Activated CD4-positive, alpha-beta memory T cell treated with anti-CD3 and anti-CD28 coated beads, Interleukin-2, amount 10 ng/mL, durations not matched to agents 7 days and 5 days (primary cell): ENCODE results near the gene NCL. TPM values are rescaled to one million over a fixed set of nuclear protein-coding genes. Genes with fewer than 3 reads are reported as not detected.
A peak's percentile ranks its signal among the peaks of the same experiment; 100 is the strongest.

ENCODE experiments used
- CTCF ChIA-PET: fragments of 350-600 bp; sonication (Branson Sonifier 250); formaldehyde crosslinking; loops from one replicate; lab custom pipeline; 2021; ENCODE audit warnings: antibody characterized with exemption, inconsistent platforms; lab: Charles Lee
- POLR2A ChIA-PET: fragments of 350-600 bp; sonication (Branson Sonifier 250); formaldehyde crosslinking; loops from one replicate; lab custom pipeline; 2021; ENCODE audit warnings: antibody characterized with exemption; lab: Charles Lee
- DNase-seq: peaks from one replicate; pipeline ENCODE4 v3.0.0-alpha.2; 2020
- H3K27ac Mint-ChIP-seq: one replicate; pipeline ENCODE4 v1.8.0; 2021; ENCODE audit warnings: mild to moderate bottlenecking, mixed read lengths
- H3K27me3 Mint-ChIP-seq: one replicate; pipeline ENCODE4 v1.8.0; 2021; ENCODE audit warnings: mixed read lengths
- H3K36me3 Mint-ChIP-seq: one replicate; pipeline ENCODE4 v1.8.0; 2021; ENCODE audit warnings: low read depth, mixed read lengths
- H3K4me1 Mint-ChIP-seq: one replicate; pipeline ENCODE4 v1.8.0; 2021; ENCODE audit warnings: mixed read lengths
- H3K4me3 Mint-ChIP-seq: one replicate; pipeline ENCODE4 v1.8.0; 2021; ENCODE audit warnings: mild to moderate bottlenecking, mixed read lengths
- H3K9me3 Mint-ChIP-seq: one replicate; pipeline ENCODE4 v1.8.0; 2021; ENCODE audit warnings: mixed read lengths
- total RNA-seq, 2 experiments: library from RNA; stranded (reverse); gene quantifications; one replicate each; pipeline ENCODE4 v1.2.3, GENCODE V29; 2021

NCL gene
- total RNA-seq, result 100 to 1,000 TPM; 454 to 476 TPM

- ChIA-PET POLR2A (interaction anchor here (0.7 to 10.7 kb wide), 52 partner anchors 9 to 1542 kb away, joined by 3 to 245 read pairs (median 4); partner anchors contain the start of genes COPS7B, HTR2B, NMUR1 and PSMD1), CTCF (interaction anchor here (0.7 to 7.4 kb wide), 15 partner anchors 10 to 749 kb away, joined by 3 to 95 read pairs (median 4); no protein-coding TSS in a partner anchor)
- Mint-ChIP-seq H3K36me3 (peaks cover 49% of the 10 kb centered on the region), H3K9me3 (no peaks in the 10 kb centered on the region), H3K4me3 (peak within 1 kb of the TSS; percentile 99), H3K4me1 (peaks cover 51% of the 10 kb centered on the region), H3K27me3 (no peaks in the 10 kb centered on the region), H3K27ac (peak within 1 kb of the TSS; percentile 99)
- peak; percentile 90 for DNase-seq
Observed at GRCh38 chr2:231463698-231464575, at the start of gene NCL. NCL (minus strand) TSS chr2:231464484; CDS start chr2:231464353, 131 bp downstream.

GRCh38 chr2:231513746-231514224 is 49.5 kb upstream of the NCL start:
- no peaks in the 10 kb centered on the region for H3K9me3 Mint-ChIP-seq
- ChIA-PET CTCF (interaction anchor here (0.5 to 2.0 kb wide), 8 partner anchors 20 to 88 kb away, joined by 3 to 6 read pairs (median 4); partner anchors contain the start of gene NCL), POLR2A (interaction anchor here (0.8 to 2.1 kb wide), 8 partner anchors 9 to 195 kb away, joined by 3 to 22 read pairs (median 4); partner anchors contain the start of genes NCL and PTMA)

GRCh38 chr2:231512222-231512621 is 47.9 kb upstream of the NCL start:
- Mint-ChIP-seq H3K9me3 (no peaks in the 10 kb centered on the region), H3K4me3 (no peak overlapping the region), H3K36me3 (peaks cover 2% of the 10 kb centered on the region), H3K4me1 (peaks cover 24% of the 10 kb centered on the region), H3K27me3 (peaks cover 5% of the 10 kb centered on the region), H3K27ac (no peak overlapping the region)
- DNase-seq, result no peak
- POLR2A ChIA-PET, result interaction anchor here (1.1 to 3.2 kb wide), 4 partner anchors 29 to 212 kb away, joined by 3 to 25 read pairs (median 4); partner anchors contain the start of gene NCL
- CTCF ChIA-PET, result interaction anchor here (1.6 to 2.3 kb wide), 4 partner anchors 29 to 201 kb away, joined by 5 to 12 read pairs (median 6); no protein-coding TSS in a partner anchor

More at GRCh38 chr2:231513746-231514224, 49.5 kb upstream of the NCL start:
- peak overlapping the region; percentile 88 for H3K4me3 Mint-ChIP-seq
- H3K27ac Mint-ChIP-seq, result peak overlapping the region; percentile 86
- DNase-seq, result no peak
- peaks cover 29% of the 10 kb centered on the region for H3K4me1 Mint-ChIP-seq
- peaks cover 2% of the 10 kb centered on the region for H3K36me3 Mint-ChIP-seq
- H3K27me3 Mint-ChIP-seq, result peaks cover 9% of the 10 kb centered on the region

- Mint-ChIP-seq H3K27ac (no peak overlapping the region), H3K4me1 (no peaks in the 10 kb centered on the region), H3K4me3 (no peak overlapping the region), H3K36me3 (no peaks in the 10 kb centered on the region), H3K9me3 (no peaks in the 10 kb centered on the region), H3K27me3 (no peaks in the 10 kb centered on the region)
- no peak for DNase-seq
- CTCF ChIA-PET, result no interaction called here
- POLR2A ChIA-PET, result interaction anchor here (0.7 kb wide), 1 partner anchor 57 kb away, joined by 3 read pairs; no protein-coding TSS in a partner anchor
Observed at GRCh38 chr2:231503766-231504165, 39.5 kb upstream of the NCL start.

GRCh38 chr2:231502596-231502995 is 38.3 kb upstream of the NCL start:
- no peak overlapping the region for H3K4me3 Mint-ChIP-seq
- no peaks in the 10 kb centered on the region for H3K9me3 Mint-ChIP-seq
- ChIA-PET CTCF (interaction anchor here (1.0 to 1.3 kb wide), 2 partner anchors 20 to 99 kb away, joined by 4 to 5 read pairs; no protein-coding TSS in a partner anchor), POLR2A (interaction anchor here (1.2 kb wide), 1 partner anchor 11 kb away, joined by 3 read pairs; no protein-coding TSS in a partner anchor)
- DNase-seq, result no peak
- no peaks in the 10 kb centered on the region for H3K27me3 Mint-ChIP-seq
- H3K36me3 Mint-ChIP-seq, result no peaks in the 10 kb centered on the region
- no peak overlapping the region for H3K27ac Mint-ChIP-seq
- no peaks in the 10 kb centered on the region for H3K4me1 Mint-ChIP-seq

- no peaks in the 10 kb centered on the region for H3K9me3 Mint-ChIP-seq
- H3K4me3 Mint-ChIP-seq, result no peak overlapping the region
- H3K27ac Mint-ChIP-seq, result no peak overlapping the region
- POLR2A ChIA-PET, result no interaction called here
- peaks cover 5% of the 10 kb centered on the region for H3K4me1 Mint-ChIP-seq
- CTCF ChIA-PET, result interaction anchor here (0.5 kb wide), 1 partner anchor 15 kb away, joined by 3 read pairs; no protein-coding TSS in a partner anchor
- peaks cover 5% of the 10 kb centered on the region for H3K27me3 Mint-ChIP-seq
- DNase-seq, result no peak
- no peaks in the 10 kb centered on the region for H3K36me3 Mint-ChIP-seq
Observed at GRCh38 chr2:231497651-231498050, 33.4 kb upstream of the NCL start.

GRCh38 chr2:231494669-231495068 is 30.4 kb upstream of the NCL start:
- CTCF ChIA-PET, result interaction anchor here (2.2 kb wide), 1 partner anchor 12 kb away, joined by 9 read pairs; no protein-coding TSS in a partner anchor
- no peaks in the 10 kb centered on the region for H3K9me3 Mint-ChIP-seq

GRCh38 chr2:231490801-231491200 is 26.5 kb upstream of the NCL start:
- no peak for DNase-seq
- H3K4me1 Mint-ChIP-seq, result peaks cover 12% of the 10 kb centered on the region
- no peaks in the 10 kb centered on the region for H3K36me3 Mint-ChIP-seq
- no peak overlapping the region for H3K27ac Mint-ChIP-seq
- H3K9me3 Mint-ChIP-seq, result no peaks in the 10 kb centered on the region
- H3K4me3 Mint-ChIP-seq, result no peak overlapping the region
- POLR2A ChIA-PET, result interaction anchor here (0.6 to 1.3 kb wide), 3 partner anchors 8 to 68 kb away, joined by 3 to 4 read pairs (median 4); partner anchors contain the start of gene NCL
- peaks cover 5% of the 10 kb centered on the region for H3K27me3 Mint-ChIP-seq
- CTCF ChIA-PET, result interaction anchor here (1.2 to 3.8 kb wide), 2 partner anchors 9 to 27 kb away, joined by 3 to 15 read pairs; no protein-coding TSS in a partner anchor

More at GRCh38 chr2:231494669-231495068, 30.4 kb upstream of the NCL start:
- no peak for DNase-seq
- Mint-ChIP-seq H3K27ac (no peak overlapping the region), H3K27me3 (peaks cover 5% of the 10 kb centered on the region), H3K4me3 (no peak overlapping the region), H3K4me1 (peaks cover 5% of the 10 kb centered on the region), H3K36me3 (no peaks in the 10 kb centered on the region)
- POLR2A ChIA-PET, result no interaction called here

GRCh38 chr2:231489990-231490389 is 25.7 kb upstream of the NCL start:
- peak; percentile 28 for DNase-seq
- CTCF ChIA-PET, result interaction anchor here (1.2 kb wide), 1 partner anchor 28 kb away, joined by 3 read pairs; no protein-coding TSS in a partner anchor
- Mint-ChIP-seq H3K4me3 (no peak overlapping the region), H3K27ac (no peak overlapping the region), H3K27me3 (peaks cover 5% of the 10 kb centered on the region), H3K4me1 (peaks cover 10% of the 10 kb centered on the region), H3K36me3 (no peaks in the 10 kb centered on the region), H3K9me3 (no peaks in the 10 kb centered on the region)
- POLR2A ChIA-PET, result interaction anchor here (1.2 kb wide), 1 partner anchor 26 kb away, joined by 4 read pairs; the partner anchor contains the start of gene NCL

DNA sequence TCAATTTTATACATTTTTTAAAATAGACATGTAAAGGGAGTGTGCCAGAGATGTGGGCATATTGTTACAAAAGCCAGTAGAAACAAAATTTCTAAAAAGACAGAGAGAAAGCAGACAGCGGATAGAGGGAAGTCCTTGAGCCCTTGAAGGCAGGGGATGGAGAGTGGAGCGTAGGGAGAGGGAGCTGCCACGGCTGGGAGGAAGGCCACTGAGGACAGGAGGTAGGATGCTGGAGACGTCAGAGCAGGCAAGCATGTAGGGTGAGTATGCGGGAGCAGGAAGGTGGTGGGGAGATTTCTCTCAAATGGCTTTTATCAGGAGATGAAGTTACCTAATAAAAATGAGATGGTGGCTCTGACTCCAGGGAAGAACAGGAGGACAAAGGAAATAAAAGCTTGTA is 24.0 kb upstream of the NCL start:
- ChIA-PET CTCF (interaction anchor here (1.6 kb wide), 1 partner anchor 113 kb away, joined by 3 read pairs; no protein-coding TSS in a partner anchor), POLR2A (no interaction called here)
- no peaks in the 10 kb centered on the region for H3K36me3 Mint-ChIP-seq
- no peak overlapping the region for H3K4me3 Mint-ChIP-seq
- DNase-seq, result no peak
- peaks cover 3% of the 10 kb centered on the region for H3K27me3 Mint-ChIP-seq
- H3K9me3 Mint-ChIP-seq, result no peaks in the 10 kb centered on the region
- H3K27ac Mint-ChIP-seq, result no peak overlapping the region
- H3K4me1 Mint-ChIP-seq, result peaks cover 12% of the 10 kb centered on the region

DNA sequence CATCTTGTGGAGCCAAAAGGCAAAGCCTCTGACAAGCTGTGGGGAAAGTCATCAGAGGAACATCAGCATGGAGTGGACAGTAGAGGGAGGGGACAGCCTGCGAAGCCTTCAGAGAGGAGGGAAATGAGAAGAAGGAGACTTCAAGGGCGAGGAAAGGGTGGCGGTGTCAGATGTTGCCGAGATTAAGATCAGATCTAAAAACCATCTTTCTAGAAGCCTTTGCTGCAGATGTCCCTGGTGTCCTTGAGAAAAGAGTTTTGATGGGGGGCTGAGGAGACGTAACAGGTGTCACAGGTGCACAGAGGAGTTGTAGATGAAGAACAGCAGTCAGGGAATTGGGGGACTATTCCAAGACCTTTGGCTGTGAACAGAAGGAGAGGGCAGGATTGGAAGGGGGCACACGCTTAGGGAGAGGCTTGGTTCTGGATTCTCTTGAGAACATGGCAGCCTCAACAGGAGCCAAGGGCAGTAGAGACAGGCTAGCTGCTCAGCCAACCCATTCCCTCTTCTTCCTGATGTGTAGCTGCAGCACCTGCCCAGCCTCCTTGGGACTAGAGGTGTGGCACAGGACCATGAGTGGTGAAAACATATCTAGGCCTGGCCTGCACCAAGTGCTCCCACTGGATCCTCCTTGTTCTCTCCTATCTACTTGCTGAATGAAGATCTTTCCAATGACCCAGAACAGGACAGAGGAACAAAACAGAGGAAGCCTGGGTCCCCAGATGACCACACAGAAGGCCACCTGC is 22.7 kb upstream of the NCL start:
- Mint-ChIP-seq H3K36me3 (no peaks in the 10 kb centered on the region), H3K4me3 (no peak overlapping the region), H3K9me3 (no peaks in the 10 kb centered on the region), H3K27ac (no peak overlapping the region), H3K27me3 (no peaks in the 10 kb centered on the region), H3K4me1 (peaks cover 19% of the 10 kb centered on the region)
- POLR2A ChIA-PET, result interaction anchor here (1.1 to 1.7 kb wide), 2 partner anchors 22 to 23 kb away, joined by 3 to 4 read pairs; no protein-coding TSS in a partner anchor
- DNase-seq, result no peak
- CTCF ChIA-PET, result interaction anchor here (1.4 kb wide), 1 partner anchor 114 kb away, joined by 3 read pairs; no protein-coding TSS in a partner anchor
